ENCODE results near the gene STIM1. TPM values are rescaled to one million over a fixed set of nuclear protein-coding genes. Genes with fewer than 3 reads are reported as not detected.
A peak's percentile ranks its signal among the peaks of the same experiment; 100 is the strongest.
"Not testable (repeated sequence)": the region's sequence is repeated elsewhere in the genome, so short reads cannot be mapped to it uniquely, and the experiment has no call there.

The STIM1 gene
- 10 to 100 TPM; 35.1 to 39.6 (median 36.6) TPM for polyA plus RNA-seq (ENCODE audit: insufficient read length in 3 of 3)
- long read RNA-seq, donor 1, partial matches to known transcripts: 0 of 2 reads
- long read RNA-seq, donor 1, other reads (novel, unspliced or antisense): 0 of 2 reads
- long read RNA-seq, donor 2, full-length matches to known transcripts: 2 of 12 reads
- long read RNA-seq, donor 2, partial matches to known transcripts: 10 of 12 reads
- long read RNA-seq, donor 2, other reads (novel, unspliced or antisense): 0 of 12 reads
- long read RNA-seq, donor 3, full-length matches to known transcripts: 7 of 7 reads
- long read RNA-seq, donor 3, partial matches to known transcripts: 0 of 7 reads
- long read RNA-seq, donor 3, other reads (novel, unspliced or antisense): 0 of 7 reads
- long read RNA-seq, donor 4, full-length matches to known transcripts: 3 of 3 reads
- long read RNA-seq, donor 4, partial matches to known transcripts: 0 of 3 reads
- long read RNA-seq, donor 4, other reads (novel, unspliced or antisense): 0 of 3 reads
- long read RNA-seq, donor 5: 0 reads
- long read RNA-seq, donor 6, full-length matches to known transcripts: 2 of 2 reads
- long read RNA-seq, donor 6, partial matches to known transcripts: 0 of 2 reads
- long read RNA-seq, donor 6, other reads (novel, unspliced or antisense): 0 of 2 reads
- long read RNA-seq, donor 7, partial matches to known transcripts: 0 of 1 reads
- long read RNA-seq, donor 7, other reads (novel, unspliced or antisense): 0 of 1 reads
- long read RNA-seq, donor 8, full-length matches to known transcripts: 5 of 5 reads
- long read RNA-seq, donor 8, partial matches to known transcripts: 0 of 5 reads
- long read RNA-seq, donor 8, other reads (novel, unspliced or antisense): 0 of 5 reads
- long read RNA-seq, donor 9: 0 reads
- long read RNA-seq, donor 10, full-length matches to known transcripts: 2 of 2 reads
- long read RNA-seq, donor 10, partial matches to known transcripts: 0 of 2 reads
- long read RNA-seq, donor 10, other reads (novel, unspliced or antisense): 0 of 2 reads
- long read RNA-seq, donor 11, partial matches to known transcripts: 0 of 1 reads
- long read RNA-seq, donor 11, other reads (novel, unspliced or antisense): 0 of 1 reads
- long read RNA-seq, donor 12: 0 reads
- long read RNA-seq, donor 13: 0 reads
- long read RNA-seq, donor 14, full-length matches to known transcripts: 2 of 2 reads
- long read RNA-seq, donor 14, partial matches to known transcripts: 0 of 2 reads
- long read RNA-seq, donor 14, other reads (novel, unspliced or antisense): 0 of 2 reads
- long read RNA-seq, donor 15, full-length matches to known transcripts: 2 of 2 reads
- long read RNA-seq, donor 15, partial matches to known transcripts: 0 of 2 reads
- long read RNA-seq, donor 15, other reads (novel, unspliced or antisense): 0 of 2 reads
- long read RNA-seq, donor 16, full-length matches to known transcripts: 10 of 10 reads
- long read RNA-seq, donor 16, partial matches to known transcripts: 0 of 10 reads
- long read RNA-seq, donor 16, other reads (novel, unspliced or antisense): 0 of 10 reads

GRCh38 chr11:3854977-3855807 lies at the start of gene STIM1:
Gene STIM1 (plus strand): TSS chr11:3855664. CDS start chr11:3856271, 607 bp downstream.
- DNase-seq (ENCODE audit: extremely low read depth in 1 of 11, low read depth in 9 of 11, low spot score in 4 of 11): peak; percentile 81 to 93 (median 91)

GRCh38 chr11:3807909-3808860 lies 47.3 kb upstream of the STIM1 start, which contains the start of gene PGAP2:
Gene PGAP2 (plus strand): TSS chr11:3808560. CDS start chr11:3811260, 2,700 bp downstream.
- DNase-seq (ENCODE audit: extremely low read depth in 1 of 11, low read depth in 9 of 11, low spot score in 4 of 11): peak in 8 of 11 donors; percentile 51 to 65 (median 56)

GRCh38 chr11:3808861-3809623 lies 46.4 kb upstream of the STIM1 start:
- DNase-seq (ENCODE audit: extremely low read depth in 1 of 11, low read depth in 9 of 11, low spot score in 4 of 11): peak in 3 of 11 donors; percentile 21 to 55 (median 52)

- no peak for DNase-seq (ENCODE audit: extremely low read depth in 1 of 11, low read depth in 9 of 11, low spot score in 4 of 11)
Measured at GRCh38 chr11:3809624-3809928, 45.9 kb upstream of the STIM1 start.

- DNase-seq (ENCODE audit: extremely low read depth in 1 of 11, low read depth in 9 of 11, low spot score in 4 of 11): no peak
Measured at GRCh38 chr11:3810446-3810845, 45.0 kb upstream of the STIM1 start.

GRCh38 chr11:3810951-3811350 lies 44.5 kb upstream of the STIM1 start:
- no peak for DNase-seq (ENCODE audit: extremely low read depth in 1 of 11, low read depth in 9 of 11, low spot score in 4 of 11)

- DNase-seq (ENCODE audit: extremely low read depth in 1 of 11, low read depth in 9 of 11, low spot score in 4 of 11): not testable (repeated sequence)
Measured at GRCh38 chr11:3814832-3815231, 40.6 kb upstream of the STIM1 start.

GRCh38 chr11:3815845-3816244 lies 39.6 kb upstream of the STIM1 start:
- no peak for DNase-seq (ENCODE audit: extremely low read depth in 1 of 11, low read depth in 9 of 11, low spot score in 4 of 11)

- DNase-seq (ENCODE audit: extremely low read depth in 1 of 11, low read depth in 9 of 11, low spot score in 4 of 11): no peak
Measured at GRCh38 chr11:3816673-3817072, 38.8 kb upstream of the STIM1 start.

DNA sequence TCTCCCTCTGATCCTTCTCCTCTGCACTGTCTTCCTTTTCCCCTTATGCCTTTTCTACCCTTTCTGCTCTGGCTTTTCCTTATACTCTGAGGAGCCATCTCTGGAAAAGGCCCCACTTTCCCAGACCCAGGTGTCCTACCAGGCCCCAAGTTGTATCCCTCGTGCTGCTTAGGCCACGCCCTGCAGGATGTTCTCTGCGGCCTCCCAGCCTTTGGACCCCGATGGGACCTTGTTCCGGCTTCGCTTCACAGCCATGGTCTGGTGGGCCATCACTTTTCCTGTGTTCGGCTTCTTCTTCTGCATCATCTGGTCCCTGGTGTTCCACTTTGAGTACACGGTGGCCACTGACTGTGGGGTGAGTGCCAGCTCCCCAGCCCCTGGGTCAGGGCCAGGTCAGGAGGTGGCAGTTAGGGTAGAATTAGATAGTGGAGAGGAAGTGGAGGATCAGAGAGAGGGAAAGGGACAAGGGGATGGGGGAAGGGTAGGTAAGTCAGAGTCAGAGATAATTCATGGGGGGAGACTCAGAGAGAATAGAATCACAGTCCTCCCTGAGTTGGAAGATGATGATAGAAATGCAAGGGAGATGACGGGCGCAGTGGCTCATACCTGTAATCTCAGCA lies 38.2 kb upstream of the STIM1 start:
- no peak for DNase-seq (ENCODE audit: extremely low read depth in 1 of 11, low read depth in 9 of 11, low spot score in 4 of 11)

- DNase-seq (ENCODE audit: extremely low read depth in 1 of 11, low read depth in 9 of 11, low spot score in 4 of 11): no peak
Measured at GRCh38 chr11:3820971-3821370, 34.5 kb upstream of the STIM1 start.

- DNase-seq (ENCODE audit: extremely low read depth in 1 of 11, low read depth in 9 of 11, low spot score in 4 of 11): no peak
Measured at GRCh38 chr11:3822312-3822711, 33.2 kb upstream of the STIM1 start.

DNA sequence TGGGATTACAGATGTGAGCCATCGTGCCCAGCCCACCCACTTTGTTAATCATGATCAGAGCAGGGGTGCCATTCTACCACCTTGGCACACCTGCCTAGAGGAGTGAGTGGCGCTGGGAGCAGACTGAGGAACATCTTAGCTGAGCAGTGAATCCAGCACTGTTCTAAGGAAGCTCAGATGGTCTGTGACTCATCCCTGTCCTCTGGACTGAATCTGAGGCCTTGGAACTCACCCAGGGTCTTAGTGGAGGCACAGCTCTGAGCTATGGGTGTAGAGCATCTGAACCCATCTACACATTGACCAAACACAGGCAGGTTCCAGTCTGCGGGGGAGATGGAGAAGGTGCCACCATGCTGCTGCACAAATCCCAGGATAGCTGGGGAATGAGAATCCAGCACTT lies 32.2 kb upstream of the STIM1 start:
- DNase-seq (ENCODE audit: extremely low read depth in 1 of 11, low read depth in 9 of 11, low spot score in 4 of 11): no peak

DNA sequence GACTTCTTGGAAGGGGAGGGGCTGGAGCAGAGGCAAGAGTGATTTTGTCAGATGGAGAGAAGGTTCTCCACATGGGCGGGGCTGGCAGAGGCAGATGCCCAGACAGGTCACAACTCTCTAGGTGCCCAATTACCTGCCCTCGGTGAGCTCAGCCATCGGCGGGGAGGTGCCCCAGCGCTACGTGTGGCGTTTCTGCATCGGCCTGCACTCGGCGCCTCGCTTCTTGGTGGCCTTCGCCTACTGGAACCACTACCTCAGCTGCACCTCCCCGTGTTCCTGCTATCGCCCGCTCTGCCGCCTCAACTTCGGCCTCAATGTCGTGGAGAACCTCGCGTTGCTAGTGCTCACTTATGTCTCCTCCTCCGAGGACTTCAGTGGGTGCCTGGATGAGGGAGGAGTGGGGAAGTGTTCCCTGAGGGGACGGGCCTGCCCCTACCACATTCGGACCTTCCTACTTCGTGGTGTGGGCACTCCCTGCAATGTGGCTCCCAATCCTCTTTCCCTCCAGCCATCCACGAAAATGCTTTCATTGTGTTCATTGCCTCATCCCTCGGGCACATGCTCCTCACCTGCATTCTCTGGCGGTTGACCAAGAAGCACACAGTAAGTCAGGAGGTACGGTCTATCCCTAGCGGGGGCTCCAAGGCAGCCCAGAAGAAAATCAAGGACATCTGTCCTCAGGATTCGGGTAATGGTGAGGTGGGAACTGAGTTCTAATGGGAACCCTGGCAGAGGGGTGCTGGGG lies 31.5 kb upstream of the STIM1 start:
- no peak for DNase-seq (ENCODE audit: extremely low read depth in 1 of 11, low read depth in 9 of 11, low spot score in 4 of 11)
